DOHH2 (cell line): Measurements from ENCODE around the gene MFSD2B.
"Not testable (repeated sequence)": the region's sequence is repeated elsewhere in the genome, so short reads cannot be mapped to it uniquely, and the experiment has no call there.

Experiments
- H3F3A ChIP-seq: fragments of 200-600 bp; sonication (generic), shearing (Covaris generic); 2 replicates; pipeline ENCODE4 v1.6.0; 2016; ENCODE audit warnings: antibody characterized with exemption, mild to moderate bottlenecking; ENCODE audit not compliant: control insufficient read depth, insufficient read depth
- H3K27ac ChIP-seq: fragments of 200-600 bp; sonication (generic); 2 replicates; pipeline ENCODE4 v1.5.1; 2014; ENCODE audit warnings: low read depth, mild to moderate bottlenecking, low read length, moderate library complexity
- H3K27me3 ChIP-seq: fragments of 200-600 bp; sonication (generic); 2 replicates; pipeline ENCODE4 v1.6.1; 2014; ENCODE audit warnings: mild to moderate bottlenecking, low read length, mixed read lengths; ENCODE audit not compliant: control insufficient read depth
- H3K36me3 ChIP-seq: fragments of 200-600 bp; sonication (generic); 2 replicates; pipeline ENCODE4 v1.6.1; 2014; ENCODE audit warnings: mild to moderate bottlenecking, low read length, moderate library complexity, mixed read lengths; ENCODE audit not compliant: control insufficient read depth
- H3K4me1 ChIP-seq: fragments of 200-600 bp; sonication (generic); 2 replicates; pipeline ENCODE4 v1.6.1; 2014; ENCODE audit warnings: mild to moderate bottlenecking, low read length, mixed read lengths; ENCODE audit not compliant: control insufficient read depth
- H3K4me2 ChIP-seq: fragments of 200-600 bp; sonication (generic); 2 replicates; pipeline ENCODE4 v1.6.0; 2014; ENCODE audit warnings: mild to moderate bottlenecking, low read length, moderate library complexity
- H3K4me3 ChIP-seq: fragments of 200-600 bp; sonication (generic); 2 replicates; pipeline ENCODE4 v1.5.1; 2014; ENCODE audit warnings: mild to moderate bottlenecking, low read length, mixed read lengths
- H3K79me2 ChIP-seq: fragments of 200-600 bp; sonication (generic); 2 replicates; pipeline ENCODE4 v1.6.1; 2014; ENCODE audit warnings: mild to moderate bottlenecking, low read length, mixed read lengths; ENCODE audit not compliant: control insufficient read depth
- H3K9me2 ChIP-seq: fragments of 200-600 bp; sonication (generic); replicated peaks from 2 replicates; pipeline ENCODE4 v1.6.1; 2014; ENCODE audit warnings: mild to moderate bottlenecking, low read length, mixed read lengths; ENCODE audit not compliant: control insufficient read depth
- H3K9me3 ChIP-seq: fragments of 200-600 bp; sonication (generic); 2 replicates; pipeline ENCODE4 v1.6.1; 2014; ENCODE audit warnings: antibody characterized with exemption, low read length, mixed read lengths; ENCODE audit not compliant: control insufficient read depth, insufficient read depth
- H4K20me1 ChIP-seq: fragments of 200-600 bp; sonication (generic); 2 replicates; pipeline ENCODE4 v1.6.0; 2014; ENCODE audit warnings: low read depth, mild to moderate bottlenecking, antibody characterized with exemption, low read length, moderate library complexity; ENCODE audit not compliant: control insufficient read depth, insufficient read depth
- EZH2phosphoT487 ChIP-seq: fragments of 200-600 bp; sonication (generic); IDR thresholded peaks from 2 replicates; pipeline ENCODE4 v1.6.1; 2017; ENCODE audit warnings: borderline replicate concordance, mild to moderate bottlenecking, antibody characterized with exemption, low read length, moderate library complexity, mixed read lengths
- TF ChIP-seq, protein P1 (sequence below): fragments of 200-600 bp; sonication (generic); IDR thresholded peaks from one replicate; pipeline ENCODE4 v1.5.1; 2014; ENCODE audit warnings: antibody characterized with exemption, mild to moderate bottlenecking, low read depth, low read length; ENCODE audit not compliant: poor library complexity, severe bottlenecking

MFSD2B gene

GRCh38 chr2:24012521-24013188 lies 2.8 kb downstream of the MFSD2B start:
- no peak for TF ChIP-seq EZH2phosphoT487
- TF ChIP-seq, protein P1, sequence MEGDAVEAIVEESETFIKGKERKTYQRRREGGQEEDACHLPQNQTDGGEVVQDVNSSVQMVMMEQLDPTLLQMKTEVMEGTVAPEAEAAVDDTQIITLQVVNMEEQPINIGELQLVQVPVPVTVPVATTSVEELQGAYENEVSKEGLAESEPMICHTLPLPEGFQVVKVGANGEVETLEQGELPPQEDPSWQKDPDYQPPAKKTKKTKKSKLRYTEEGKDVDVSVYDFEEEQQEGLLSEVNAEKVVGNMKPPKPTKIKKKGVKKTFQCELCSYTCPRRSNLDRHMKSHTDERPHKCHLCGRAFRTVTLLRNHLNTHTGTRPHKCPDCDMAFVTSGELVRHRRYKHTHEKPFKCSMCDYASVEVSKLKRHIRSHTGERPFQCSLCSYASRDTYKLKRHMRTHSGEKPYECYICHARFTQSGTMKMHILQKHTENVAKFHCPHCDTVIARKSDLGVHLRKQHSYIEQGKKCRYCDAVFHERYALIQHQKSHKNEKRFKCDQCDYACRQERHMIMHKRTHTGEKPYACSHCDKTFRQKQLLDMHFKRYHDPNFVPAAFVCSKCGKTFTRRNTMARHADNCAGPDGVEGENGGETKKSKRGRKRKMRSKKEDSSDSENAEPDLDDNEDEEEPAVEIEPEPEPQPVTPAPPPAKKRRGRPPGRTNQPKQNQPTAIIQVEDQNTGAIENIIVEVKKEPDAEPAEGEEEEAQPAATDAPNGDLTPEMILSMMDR = no peak
- Histone ChIP-seq H3K27ac (no peak overlapping the region), H3K9me3 (no peaks in the 10 kb centered on the region), H4K20me1 (no peaks in the 10 kb centered on the region), H3K36me3 (no peaks in the 10 kb centered on the region), H3K4me1 (peaks cover 4% of the 10 kb centered on the region; the same call in 1 of the 2 replicates), H3K4me3 (no peak overlapping the region), H3K79me2 (no peaks in the 10 kb centered on the region), H3K9me2 (no peaks in the 10 kb centered on the region), H3K27me3 (peaks cover 30% of the 10 kb centered on the region), H3F3A (no peaks in the 10 kb centered on the region), H3K4me2 (no peak overlapping the region)

- not testable (repeated sequence) for H3K4me2 ChIP-seq, H3F3A ChIP-seq, H3K79me2 ChIP-seq, H3K9me3 ChIP-seq, H3K9me2 ChIP-seq, H4K20me1 ChIP-seq, H3K27ac ChIP-seq, H3K36me3 ChIP-seq, H3K4me3 ChIP-seq, H3K4me1 ChIP-seq
- peaks cover 20% of the 10 kb centered on the region for H3K27me3 ChIP-seq
Observed at GRCh38 chr2:24014902-24015301, 5.0 kb downstream of the MFSD2B start.

GRCh38 chr2:24015562-24016375 lies 5.9 kb downstream of the MFSD2B start:
- Histone ChIP-seq H3K4me2 (no peak overlapping the region), H3K4me3 (no peak overlapping the region), H3K27me3 (peaks cover 11% of the 10 kb centered on the region), H4K20me1 (no peaks in the 10 kb centered on the region), H3K9me2 (no peaks in the 10 kb centered on the region), H3K27ac (no peak overlapping the region), H3K9me3 (no peaks in the 10 kb centered on the region), H3K79me2 (no peaks in the 10 kb centered on the region), H3K4me1 (no peaks in the 10 kb centered on the region), H3F3A (no peaks in the 10 kb centered on the region), H3K36me3 (no peaks in the 10 kb centered on the region)
- TF ChIP-seq, protein P1 = no peak
- no peak for TF ChIP-seq EZH2phosphoT487

- H3K9me3 ChIP-seq = no peaks in the 10 kb centered on the region
- no peak overlapping the region for H3K4me2 ChIP-seq
Observed at GRCh38 chr2:24016376-24016761, 6.5 kb downstream of the MFSD2B start.

More at GRCh38 chr2:24016376-24016761, 6.5 kb downstream of the MFSD2B start:
- H3K4me1 ChIP-seq = no peaks in the 10 kb centered on the region
- no peaks in the 10 kb centered on the region for H3F3A ChIP-seq
- H3K27me3 ChIP-seq = peaks cover 5% of the 10 kb centered on the region
- H3K27ac ChIP-seq = no peak overlapping the region
- no peaks in the 10 kb centered on the region for H3K36me3 ChIP-seq
- H3K9me2 ChIP-seq = no peaks in the 10 kb centered on the region
- no peaks in the 10 kb centered on the region for H3K79me2 ChIP-seq
- no peaks in the 10 kb centered on the region for H4K20me1 ChIP-seq
- no peak overlapping the region for H3K4me3 ChIP-seq
- TF ChIP-seq EZH2phosphoT487 = no peak
- TF ChIP-seq, protein P1 = no peak
